Measurements from ENCODE around the gene AACS. TPM values are rescaled to one million over a fixed set of nuclear protein-coding genes. Genes with fewer than 3 reads are reported as not detected.
"Not testable (repeated sequence)": the region's sequence is repeated elsewhere in the genome, so short reads cannot be mapped to it uniquely, and the experiment has no call there.

Gene AACS
- total RNA-seq, 2 donors from 2014 or later, result 20.7 to 27.0 TPM

DNA sequence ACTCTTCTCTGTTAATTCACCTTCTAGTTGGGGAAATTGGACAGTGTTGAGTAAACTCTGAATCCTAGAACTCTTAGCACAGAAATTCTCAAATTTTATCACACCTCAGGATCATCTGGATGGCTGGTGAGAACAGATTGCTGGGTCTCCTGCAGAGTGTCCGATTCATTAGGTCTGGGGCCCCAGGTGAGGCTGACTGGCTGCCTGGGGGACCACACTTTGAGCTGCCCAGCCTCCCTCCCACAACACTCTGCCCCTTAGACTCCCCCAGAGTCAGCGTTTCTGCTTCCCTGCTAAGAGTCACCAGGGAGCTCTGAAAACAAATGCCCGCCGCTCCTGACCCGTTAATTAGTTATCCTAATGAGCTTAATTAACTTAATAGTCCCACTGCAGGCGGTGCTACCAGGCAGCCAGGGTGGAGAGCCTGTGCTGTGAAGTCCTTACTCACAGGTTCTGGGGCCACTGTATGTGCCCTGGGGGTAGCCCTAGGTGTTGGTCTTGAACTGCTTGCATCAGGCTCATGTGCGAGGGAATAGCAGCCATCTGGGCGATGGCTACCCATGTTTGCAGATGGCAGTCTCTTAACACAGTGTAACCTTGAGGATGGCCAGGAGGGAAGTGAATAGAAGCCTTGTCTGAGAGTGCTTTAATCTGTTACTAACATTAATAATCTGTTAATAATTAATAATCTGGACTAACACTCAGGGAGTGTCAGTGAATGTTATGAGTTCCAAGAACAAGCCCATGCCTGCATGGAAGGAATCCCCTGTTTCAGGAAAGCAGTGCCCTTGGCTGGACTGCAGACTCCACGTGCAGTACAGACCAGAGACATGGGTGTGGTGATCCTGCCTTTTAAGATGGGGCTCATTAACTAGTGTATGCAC, 35.6 kb downstream of the AACS start:
- H3K4me3 Mint-ChIP-seq, result no peak overlapping the region
- DNase-seq (no peak), ATAC-seq (replicated peaks in 1 of 2) (no peak)
- H3K9me3 Mint-ChIP-seq, result no peaks in the 10 kb centered on the region
- H3K36me3 Mint-ChIP-seq (ENCODE audit: insufficient read depth in 2 of 2), result peaks cover 0 to 4% of the 10 kb centered on the region in 2 donors
- no peaks in the 10 kb centered on the region for H3K27me3 Mint-ChIP-seq (ENCODE audit: low read depth)
- H3K4me1 Mint-ChIP-seq (ENCODE audit: low read depth), result peaks cover 15% of the 10 kb centered on the region
- no peak overlapping the region for H3K27ac Mint-ChIP-seq

DNA sequence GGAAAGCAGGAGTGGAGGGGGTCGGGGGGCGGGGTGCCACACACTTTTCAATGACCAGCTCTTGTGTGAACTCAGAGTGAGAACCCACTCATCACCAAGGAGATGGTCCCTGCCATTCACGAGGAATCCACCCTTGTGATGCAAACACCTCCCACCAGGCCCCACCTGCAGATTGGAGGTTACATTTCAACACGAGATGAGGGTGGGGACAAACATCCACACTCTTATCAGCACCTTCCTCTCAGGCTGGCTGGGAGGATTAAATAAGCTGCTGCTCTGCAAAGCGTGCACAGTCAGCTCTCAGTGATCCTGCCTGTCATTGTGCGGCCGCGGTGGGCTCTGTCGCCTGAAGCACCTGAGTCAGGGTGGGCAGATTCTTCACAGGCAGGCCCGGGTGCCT, 39.7 kb downstream of the AACS start:
- Mint-ChIP-seq H3K27ac (no peak overlapping the region), H3K9me3 (no peaks in the 10 kb centered on the region), H3K4me1 (ENCODE audit: low read depth) (peaks cover 4% of the 10 kb centered on the region), H3K36me3 (ENCODE audit: insufficient read depth in 2 of 2) (peaks cover 0 to 8% of the 10 kb centered on the region in 2 donors), H3K4me3 (no peak overlapping the region), H3K27me3 (ENCODE audit: low read depth) (no peaks in the 10 kb centered on the region)
- DNase-seq (no peak), ATAC-seq (replicated peaks in 1 of 2) (no peak)

DNA sequence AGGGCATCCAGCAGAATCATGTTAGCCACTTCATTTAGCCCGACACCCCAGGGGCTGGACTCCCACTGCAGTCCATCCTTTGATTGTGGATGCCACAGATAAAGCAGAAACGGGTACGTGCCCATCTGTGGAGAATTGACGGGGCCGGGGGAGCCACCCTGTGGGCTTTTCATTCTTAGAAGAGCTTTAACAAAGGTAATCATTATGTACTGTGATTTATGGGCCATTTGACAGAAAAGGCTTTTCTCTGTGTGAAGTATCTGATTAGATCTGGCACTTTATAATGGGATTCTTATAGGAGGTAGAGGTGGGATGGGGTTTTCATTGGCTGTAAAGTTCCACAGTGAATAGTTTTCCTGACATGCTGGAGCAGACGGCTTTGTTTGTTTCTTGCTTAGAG, 40.4 kb downstream of the AACS start:
- H3K36me3 Mint-ChIP-seq (ENCODE audit: insufficient read depth in 2 of 2), result peaks cover 0 to 8% of the 10 kb centered on the region in 2 donors

GRCh38 chr12:125110641-125111360, 45.6 kb downstream of the AACS start:
- Mint-ChIP-seq H3K9me3 (peaks cover 0 to 2% of the 10 kb centered on the region in 2 donors), H3K27ac (no peak overlapping the region), H3K4me1 (ENCODE audit: low read depth) (no peaks in the 10 kb centered on the region), H3K27me3 (ENCODE audit: low read depth) (no peaks in the 10 kb centered on the region), H3K36me3 (ENCODE audit: insufficient read depth in 2 of 2) (peaks cover 2 to 12% of the 10 kb centered on the region in 2 donors), H3K4me3 (no peak overlapping the region)
- ATAC-seq (replicated peaks in 1 of 2) (no peak), DNase-seq (no peak)

More for the DNA sequence above, 40.4 kb downstream of the AACS start:
- DNase-seq (no peak), ATAC-seq (replicated peaks in 1 of 2) (no peak)
- Mint-ChIP-seq H3K4me1 (ENCODE audit: low read depth) (no peaks in the 10 kb centered on the region), H3K4me3 (no peak overlapping the region), H3K27me3 (ENCODE audit: low read depth) (no peaks in the 10 kb centered on the region), H3K27ac (no peak overlapping the region), H3K9me3 (no peaks in the 10 kb centered on the region)

- Mint-ChIP-seq H3K9me3 (peaks cover 0 to 2% of the 10 kb centered on the region in 2 donors), H3K27ac (no peak overlapping the region), H3K4me1 (ENCODE audit: low read depth) (no peaks in the 10 kb centered on the region), H3K27me3 (ENCODE audit: low read depth) (no peaks in the 10 kb centered on the region), H3K4me3 (no peak overlapping the region), H3K36me3 (ENCODE audit: insufficient read depth in 2 of 2) (peaks cover 2 to 12% of the 10 kb centered on the region in 2 donors)
- DNase-seq (no peak), ATAC-seq (replicated peaks in 1 of 2) (no peak)
Measured at GRCh38 chr12:125111403-125111802, 46.2 kb downstream of the AACS start.

- not testable (repeated sequence) for H3K27ac Mint-ChIP-seq; H3K9me3 Mint-ChIP-seq; H3K27me3 Mint-ChIP-seq (ENCODE audit: low read depth); DNase-seq; ATAC-seq (replicated peaks in 1 of 2); H3K4me1 Mint-ChIP-seq (ENCODE audit: low read depth); H3K4me3 Mint-ChIP-seq
- peaks cover 2 to 12% of the 10 kb centered on the region in 2 donors for H3K36me3 Mint-ChIP-seq (ENCODE audit: insufficient read depth in 2 of 2)
Measured at GRCh38 chr12:125112614-125113013, 47.4 kb downstream of the AACS start.

GRCh38 chr12:125113263-125113662, 48.0 kb downstream of the AACS start:
- no peaks in the 10 kb centered on the region for H3K27me3 Mint-ChIP-seq (ENCODE audit: low read depth)
- peaks cover 2 to 10% of the 10 kb centered on the region in 2 donors for H3K36me3 Mint-ChIP-seq (ENCODE audit: insufficient read depth in 2 of 2)
- H3K4me3 Mint-ChIP-seq, result no peak overlapping the region
- ATAC-seq (replicated peaks in 1 of 2) (no peak), DNase-seq (no peak)
- H3K9me3 Mint-ChIP-seq, result peaks cover 0 to 2% of the 10 kb centered on the region in 2 donors
- no peak overlapping the region for H3K27ac Mint-ChIP-seq
- no peaks in the 10 kb centered on the region for H3K4me1 Mint-ChIP-seq (ENCODE audit: low read depth)

DNA sequence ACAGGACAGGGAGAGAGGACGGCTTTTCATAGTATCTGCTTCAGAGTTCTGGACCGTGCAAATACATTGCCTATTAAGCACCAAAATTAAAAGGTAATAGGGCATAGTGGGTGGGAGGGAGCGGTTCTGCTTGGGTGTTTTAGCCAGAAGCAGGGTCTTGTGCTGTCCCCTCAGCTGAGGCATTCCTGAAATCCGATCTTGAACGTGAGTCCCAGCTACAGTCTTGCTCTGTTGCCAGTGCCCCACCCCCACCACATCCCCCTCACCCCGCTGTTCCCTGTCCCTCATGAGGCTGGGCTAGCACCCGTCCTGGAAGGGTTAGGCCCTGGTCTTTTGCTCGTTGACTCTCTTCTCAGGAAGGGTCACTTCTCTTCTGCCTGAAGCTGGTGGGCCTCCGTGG, 48.6 kb downstream of the AACS start:
- no peak for ATAC-seq (replicated peaks in 1 of 2)
- Mint-ChIP-seq H3K4me3 (no peak overlapping the region), H3K36me3 (ENCODE audit: insufficient read depth in 2 of 2) (peaks cover 2 to 10% of the 10 kb centered on the region in 2 donors), H3K4me1 (ENCODE audit: low read depth) (no peaks in the 10 kb centered on the region), H3K9me3 (peaks cover 0 to 2% of the 10 kb centered on the region in 2 donors), H3K27ac (no peak overlapping the region), H3K27me3 (ENCODE audit: low read depth) (no peaks in the 10 kb centered on the region)
- no peak for DNase-seq

DNA sequence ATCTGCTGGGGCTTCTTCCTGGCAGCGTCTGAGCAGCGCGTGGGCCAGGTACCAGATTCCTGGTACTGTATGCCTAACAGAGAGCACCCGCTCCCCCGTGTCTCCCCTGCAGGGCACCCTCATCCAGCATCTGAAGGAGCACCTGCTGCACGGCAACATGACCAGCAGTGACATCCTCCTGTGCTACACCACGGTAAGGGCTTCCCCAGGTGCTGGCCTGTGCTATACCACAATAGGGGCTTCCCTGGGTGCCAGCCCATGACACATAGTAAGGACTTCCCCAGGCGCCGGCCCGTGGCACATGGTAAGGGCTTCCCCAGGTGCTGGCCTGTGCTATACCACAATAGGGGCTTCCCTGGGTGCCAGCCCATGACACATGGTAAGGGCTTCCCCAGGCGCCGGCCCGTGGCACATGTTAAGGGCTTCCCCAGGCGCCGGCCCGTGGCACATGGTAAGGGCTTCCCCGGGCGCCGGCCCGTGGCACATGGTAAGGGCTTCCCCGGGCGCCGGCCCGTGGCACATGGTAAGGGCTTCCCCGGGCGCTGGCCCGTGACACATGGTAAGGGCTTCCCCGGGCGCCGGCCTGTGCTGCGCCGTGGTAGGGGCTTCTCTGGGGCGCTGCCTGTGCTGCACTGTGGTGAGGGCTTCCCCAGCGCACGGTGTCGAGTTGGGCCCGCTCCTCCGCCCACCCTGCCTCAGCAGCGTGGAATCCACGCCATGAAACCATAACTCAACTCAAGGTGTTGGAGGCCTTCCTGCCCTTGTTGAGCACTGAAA, 49.3 kb downstream of the AACS start:
- H3K36me3 Mint-ChIP-seq (ENCODE audit: insufficient read depth in 2 of 2), result peaks cover 2 to 7% of the 10 kb centered on the region in 2 donors
- peak; percentile 91 for ATAC-seq (replicated peaks in 1 of 2)
- DNase-seq, result peak; percentile 44 to 66

GRCh38 chr12:125120566-125120965, 55.3 kb downstream of the AACS start:
- Mint-ChIP-seq H3K27ac (no peak overlapping the region), H3K4me1 (ENCODE audit: low read depth) (no peaks in the 10 kb centered on the region), H3K9me3 (no peaks in the 10 kb centered on the region), H3K27me3 (ENCODE audit: low read depth) (no peaks in the 10 kb centered on the region), H3K4me3 (no peak overlapping the region), H3K36me3 (ENCODE audit: insufficient read depth in 2 of 2) (no peaks in the 10 kb centered on the region)
- DNase-seq (no peak), ATAC-seq (replicated peaks in 1 of 2) (no peak)

More for the DNA sequence above, 49.3 kb downstream of the AACS start:
- Mint-ChIP-seq H3K4me3 (peak overlapping the region in 1 of 2 donors; percentile 29), H3K27ac (no peak overlapping the region), H3K4me1 (ENCODE audit: low read depth) (no peaks in the 10 kb centered on the region), H3K27me3 (ENCODE audit: low read depth) (no peaks in the 10 kb centered on the region), H3K9me3 (peaks cover 0 to 2% of the 10 kb centered on the region in 2 donors)

GRCh38 chr12:125121106-125121505, 55.9 kb downstream of the AACS start:
- peak overlapping the region; percentile 49 for H3K27ac Mint-ChIP-seq
- DNase-seq, result no peak
- no peaks in the 10 kb centered on the region for H3K4me1 Mint-ChIP-seq (ENCODE audit: low read depth)
- no peak overlapping the region for H3K4me3 Mint-ChIP-seq
- H3K27me3 Mint-ChIP-seq (ENCODE audit: low read depth), result no peaks in the 10 kb centered on the region
- no peaks in the 10 kb centered on the region for H3K36me3 Mint-ChIP-seq (ENCODE audit: insufficient read depth in 2 of 2)
- no peaks in the 10 kb centered on the region for H3K9me3 Mint-ChIP-seq
- ATAC-seq (replicated peaks in 1 of 2), result no peak

- no peak overlapping the region for H3K4me3 Mint-ChIP-seq
- H3K9me3 Mint-ChIP-seq, result no peaks in the 10 kb centered on the region
- H3K4me1 Mint-ChIP-seq (ENCODE audit: low read depth), result no peaks in the 10 kb centered on the region
- no peak for DNase-seq
- H3K27me3 Mint-ChIP-seq (ENCODE audit: low read depth), result no peaks in the 10 kb centered on the region
- H3K27ac Mint-ChIP-seq, result no peak overlapping the region
- ATAC-seq (replicated peaks in 1 of 2), result no peak
- no peaks in the 10 kb centered on the region for H3K36me3 Mint-ChIP-seq (ENCODE audit: insufficient read depth in 2 of 2)
Measured at GRCh38 chr12:125122668-125123067, 57.4 kb downstream of the AACS start.
